Measurements from ENCODE around the gene UBE2N. TPM values are rescaled to one million over a fixed set of nuclear protein-coding genes. Genes with fewer than 3 reads are reported as not detected.
"Not testable (repeated sequence)": the region's sequence is repeated elsewhere in the genome, so short reads cannot be mapped to it uniquely, and the experiment has no call there.

Gene UBE2N
- total RNA-seq, 4 donors from 2014 or later: 26.5 to 46.8 (median 30.5) TPM

DNA sequence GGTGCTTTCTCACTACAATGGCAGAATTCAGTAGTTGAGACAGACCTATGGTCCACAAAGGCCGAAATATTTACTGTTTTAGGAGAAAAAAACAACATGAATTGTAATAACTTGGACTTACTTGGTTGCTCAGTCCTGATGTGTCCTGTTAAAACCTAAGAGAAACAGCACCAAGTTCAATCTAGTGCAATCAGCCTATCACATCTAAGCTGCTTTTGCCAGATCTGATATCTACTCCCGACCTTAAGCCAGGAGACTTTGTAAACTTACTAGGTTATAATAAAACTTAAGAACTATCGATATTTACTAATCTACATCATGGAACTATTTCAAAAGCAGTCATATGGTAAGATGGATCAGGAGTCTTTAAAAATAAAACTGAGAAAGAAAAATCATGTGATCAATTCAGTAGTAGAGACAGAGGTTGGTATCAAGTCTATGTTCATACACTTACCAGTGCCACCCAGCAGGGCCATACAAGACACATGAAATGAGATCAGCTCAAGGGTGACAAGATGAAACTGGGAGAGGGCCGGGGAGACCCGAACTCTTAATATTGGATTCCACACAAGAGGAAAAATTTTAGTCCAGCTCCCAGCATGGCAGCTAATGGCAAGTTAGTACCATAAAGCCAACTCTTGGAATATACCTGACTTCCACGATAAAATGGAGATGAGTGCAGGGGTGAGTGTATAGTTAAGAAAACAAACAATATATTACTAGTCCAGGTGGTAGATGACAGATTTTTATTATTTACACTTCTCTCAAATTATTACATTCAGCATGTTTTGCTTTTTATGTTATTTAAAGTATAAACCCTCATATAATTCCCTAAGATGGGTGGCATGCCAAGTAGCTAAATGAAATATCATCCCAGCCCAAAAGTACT lies 36.5 kb downstream of the UBE2N start:
- peaks cover 25 to 30% of the 10 kb centered on the region in 2 donors for H3K4me1 ChIP-seq
- H3K36me3 ChIP-seq: peaks cover 0 to 5% of the 10 kb centered on the region in 2 donors

DNA sequence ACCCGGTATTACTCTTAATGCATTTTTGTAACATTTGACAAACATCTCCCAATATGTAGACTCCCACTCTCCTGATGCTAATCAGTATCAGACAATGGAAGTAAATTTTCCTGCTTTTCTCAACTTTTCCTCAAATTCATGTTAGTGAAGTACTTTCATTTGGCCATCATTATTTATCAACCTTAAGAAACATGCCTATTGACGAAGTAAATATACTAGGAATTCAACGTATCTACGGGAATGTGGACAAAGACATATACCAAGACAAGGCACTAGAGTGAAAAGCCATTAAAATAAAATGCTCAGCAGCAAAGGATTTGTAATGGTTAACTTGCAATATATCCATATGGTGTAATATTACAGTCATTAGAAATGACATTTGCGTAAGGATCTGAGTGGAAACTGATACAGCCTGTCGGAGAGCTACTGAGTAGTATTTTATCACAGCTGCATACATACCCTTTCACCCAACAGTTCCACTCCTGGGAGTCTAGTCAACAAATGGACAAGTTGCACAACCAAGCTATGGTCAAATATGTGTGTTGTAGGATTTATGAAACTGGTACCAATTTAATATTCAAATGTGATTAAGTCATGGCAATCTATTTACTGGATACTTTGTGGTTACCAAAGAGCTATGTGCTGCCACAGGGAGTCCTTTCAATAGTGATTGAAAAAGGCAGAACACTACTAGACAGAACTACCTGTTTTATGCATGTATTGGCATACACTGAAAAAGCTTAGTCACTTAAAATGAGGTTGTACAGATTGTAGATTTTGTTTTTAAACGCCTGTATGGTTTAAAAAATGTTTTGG lies 37.6 kb downstream of the UBE2N start:
- peak; percentile 77 to 91 for ATAC-seq
- Histone ChIP-seq H3K4me1 (peaks cover 21 to 30% of the 10 kb centered on the region in 2 donors), H3K9me3 (no peaks in the 10 kb centered on the region), H3K27ac (peak overlapping the region; percentile 56 to 67 (median 64)), H3K36me3 (peaks cover 0 to 5% of the 10 kb centered on the region in 2 donors), H3K4me3 (no peak overlapping the region), H3K27me3 (no peaks in the 10 kb centered on the region)
- in situ Hi-C loops (cut with MboI; ENCODE audit: low sequenced_read_pairs in 4 of 4) (no loop called here), intact Hi-C loops (cut with DNase I; ENCODE audit: low total_unique reads) (no loop called here)
- TF ChIP-seq, protein P1, sequence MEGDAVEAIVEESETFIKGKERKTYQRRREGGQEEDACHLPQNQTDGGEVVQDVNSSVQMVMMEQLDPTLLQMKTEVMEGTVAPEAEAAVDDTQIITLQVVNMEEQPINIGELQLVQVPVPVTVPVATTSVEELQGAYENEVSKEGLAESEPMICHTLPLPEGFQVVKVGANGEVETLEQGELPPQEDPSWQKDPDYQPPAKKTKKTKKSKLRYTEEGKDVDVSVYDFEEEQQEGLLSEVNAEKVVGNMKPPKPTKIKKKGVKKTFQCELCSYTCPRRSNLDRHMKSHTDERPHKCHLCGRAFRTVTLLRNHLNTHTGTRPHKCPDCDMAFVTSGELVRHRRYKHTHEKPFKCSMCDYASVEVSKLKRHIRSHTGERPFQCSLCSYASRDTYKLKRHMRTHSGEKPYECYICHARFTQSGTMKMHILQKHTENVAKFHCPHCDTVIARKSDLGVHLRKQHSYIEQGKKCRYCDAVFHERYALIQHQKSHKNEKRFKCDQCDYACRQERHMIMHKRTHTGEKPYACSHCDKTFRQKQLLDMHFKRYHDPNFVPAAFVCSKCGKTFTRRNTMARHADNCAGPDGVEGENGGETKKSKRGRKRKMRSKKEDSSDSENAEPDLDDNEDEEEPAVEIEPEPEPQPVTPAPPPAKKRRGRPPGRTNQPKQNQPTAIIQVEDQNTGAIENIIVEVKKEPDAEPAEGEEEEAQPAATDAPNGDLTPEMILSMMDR (IDR thresholded peaks at IDR 0.05 in 4 of 5, conservative IDR thresholded peaks at IDR 0.05 in 1 of 5): no peak
- TF ChIP-seq POLR2A (IDR thresholded peaks at IDR 0.05): no peak
- no peak for DNase-seq

More for the DNA sequence above, 36.5 kb downstream of the UBE2N start:
- peak overlapping the region; percentile 56 to 67 (median 64) for H3K27ac ChIP-seq
- intact Hi-C loops (cut with DNase I; ENCODE audit: low total_unique reads) (no loop called here), in situ Hi-C loops (cut with MboI; ENCODE audit: low sequenced_read_pairs in 4 of 4) (no loop called here)
- DNase-seq: no peak
- no peaks in the 10 kb centered on the region for H3K9me3 ChIP-seq
- H3K4me3 ChIP-seq: no peak overlapping the region
- H3K27me3 ChIP-seq: no peaks in the 10 kb centered on the region
- no peak for ATAC-seq
- TF ChIP-seq, protein P1 (IDR thresholded peaks at IDR 0.05 in 4 of 5, conservative IDR thresholded peaks at IDR 0.05 in 1 of 5): no peak
- no peak for TF ChIP-seq POLR2A (IDR thresholded peaks at IDR 0.05)

DNA sequence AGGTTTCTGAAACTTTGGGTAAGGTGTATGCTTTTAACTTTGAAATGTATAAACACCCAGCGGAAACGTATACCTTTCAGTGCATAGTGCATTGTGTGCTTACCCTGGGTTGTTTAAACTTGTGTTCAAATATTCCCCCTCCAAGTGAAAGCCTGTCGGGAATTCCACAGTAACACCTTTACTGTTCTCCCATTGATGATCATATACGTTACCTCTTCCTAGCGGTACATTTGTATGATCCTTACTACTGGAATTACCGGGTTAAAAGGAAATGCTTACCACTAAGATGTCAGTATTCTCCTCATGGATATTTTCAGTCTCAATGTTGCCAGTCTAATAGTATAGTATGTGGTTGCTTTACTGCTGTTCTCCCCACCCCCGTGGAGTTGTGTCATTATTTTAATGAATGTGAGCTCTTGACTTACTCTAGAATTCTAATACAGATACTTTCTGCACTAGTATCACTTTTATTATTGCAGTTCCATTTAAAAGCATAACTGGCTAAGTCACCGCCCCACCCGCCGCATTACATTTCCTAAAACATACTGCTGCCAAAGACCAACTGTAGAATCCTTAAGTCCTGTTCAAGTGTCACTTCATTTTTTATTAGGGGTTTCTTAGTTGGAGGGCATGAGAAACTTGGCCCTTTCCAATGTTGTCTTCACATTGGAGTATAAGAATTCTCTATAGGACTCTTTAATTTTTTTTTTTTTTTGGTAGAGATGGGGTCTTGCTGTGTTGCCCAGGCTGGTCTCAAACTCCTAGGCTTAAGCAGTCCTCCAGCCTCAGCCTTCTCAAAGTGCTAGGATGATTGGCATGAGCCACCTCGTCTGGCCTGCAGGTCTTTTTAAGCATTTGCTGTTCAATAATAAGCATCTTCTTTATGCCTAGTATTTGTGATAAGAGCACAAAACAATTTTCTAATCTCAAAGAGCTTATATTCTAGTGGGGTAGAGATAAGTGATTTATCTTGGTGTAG lies 39.1 kb downstream of the UBE2N start:
- ATAC-seq (no peak), DNase-seq (no peak)
- no peak for TF ChIP-seq POLR2A (IDR thresholded peaks at IDR 0.05)
- TF ChIP-seq, protein P1 (IDR thresholded peaks at IDR 0.05 in 4 of 5, conservative IDR thresholded peaks at IDR 0.05 in 1 of 5): no peak
- in situ Hi-C loops (cut with MboI; ENCODE audit: low sequenced_read_pairs in 4 of 4): no loop called here
- Histone ChIP-seq H3K27me3 (no peaks in the 10 kb centered on the region), H3K4me1 (peaks cover 12 to 21% of the 10 kb centered on the region in 2 donors), H3K9me3 (no peaks in the 10 kb centered on the region), H3K36me3 (peaks cover 0 to 19% of the 10 kb centered on the region in 2 donors), H3K4me3 (no peak overlapping the region), H3K27ac (peak overlapping the region in 2 of 4 donors; percentile 56 to 67)
- intact Hi-C loops (cut with DNase I; ENCODE audit: low total_unique reads): no loop called here

DNA sequence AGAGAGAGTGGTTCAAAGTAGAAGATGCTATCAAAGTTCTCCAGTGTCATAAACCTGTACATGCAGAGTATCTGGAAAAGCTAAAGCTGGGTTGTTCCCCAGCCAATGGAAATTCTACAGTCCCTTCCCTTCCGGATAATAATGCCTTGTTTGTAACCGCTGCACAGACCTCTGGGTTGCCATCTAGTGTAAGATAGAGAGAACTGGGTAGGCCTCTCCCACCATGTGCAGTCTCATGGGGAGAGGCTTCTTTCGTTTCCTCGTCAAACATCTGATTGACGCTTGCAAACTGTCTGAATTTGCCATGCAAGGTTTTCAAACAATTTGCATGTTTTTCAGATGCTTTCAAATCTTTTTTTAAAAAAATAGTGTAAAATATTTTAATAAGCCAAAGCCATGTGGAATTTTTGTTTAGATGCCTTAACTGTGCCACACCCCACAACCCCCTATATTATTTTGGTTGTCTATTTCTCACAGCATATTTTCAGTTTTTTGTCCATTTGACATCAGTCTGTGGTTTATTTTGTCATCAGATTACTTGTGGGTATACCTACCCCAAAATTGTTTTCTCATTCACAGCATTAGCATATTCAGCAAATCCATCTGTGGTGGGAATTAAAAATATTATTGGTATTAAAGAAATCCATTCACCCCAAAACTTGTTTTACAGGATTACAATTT lies 42.4 kb downstream of the UBE2N start:
- H3K27ac ChIP-seq; DNase-seq; intact Hi-C loops (cut with DNase I; ENCODE audit: low total_unique reads); H3K4me3 ChIP-seq; H3K27me3 ChIP-seq; H3K9me3 ChIP-seq: not testable (repeated sequence)
- in situ Hi-C loops (cut with MboI; ENCODE audit: low sequenced_read_pairs in 4 of 4): loop anchor here (5.0 to 10.0 kb wide), 4 partner anchors 375 to 615 kb away; no protein-coding TSS in a partner anchor
- peaks cover 0 to 52% of the 10 kb centered on the region in 2 donors for H3K36me3 ChIP-seq
- ATAC-seq: peak; percentile 96 to 98
- H3K4me1 ChIP-seq: peaks cover 11 to 12% of the 10 kb centered on the region in 2 donors

All from gastrocnemius medialis (tissue), 4 donors.